Astrocyte of the hippocampus (primary cell): Measurements from ENCODE around the gene BCAR1.

Experiments
- DNase-seq: peaks from one replicate; pipeline ENCODE4 v3.0.0; 2011; ENCODE audit warnings: low read depth, low spot score

The BCAR1 gene

DNA sequence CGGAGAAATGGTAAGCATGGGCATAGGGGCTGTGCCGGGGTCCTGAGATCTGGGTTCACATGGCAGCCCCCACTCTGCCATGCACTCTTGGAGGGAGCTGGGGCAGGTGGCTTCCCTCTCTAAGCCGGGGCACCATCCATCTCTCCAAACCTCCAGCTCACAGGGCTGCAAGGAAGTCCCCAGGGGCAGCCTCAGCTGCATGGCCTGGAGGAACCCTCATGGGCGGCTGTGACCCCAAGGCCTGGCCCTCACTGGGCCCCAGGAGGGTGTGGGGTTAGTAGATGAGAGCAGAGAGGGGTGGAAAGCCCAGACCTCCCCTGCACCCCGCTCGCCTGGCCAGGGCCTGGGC lies 47.0 kb downstream of the BCAR1 start:
- no peak for DNase-seq

DNA sequence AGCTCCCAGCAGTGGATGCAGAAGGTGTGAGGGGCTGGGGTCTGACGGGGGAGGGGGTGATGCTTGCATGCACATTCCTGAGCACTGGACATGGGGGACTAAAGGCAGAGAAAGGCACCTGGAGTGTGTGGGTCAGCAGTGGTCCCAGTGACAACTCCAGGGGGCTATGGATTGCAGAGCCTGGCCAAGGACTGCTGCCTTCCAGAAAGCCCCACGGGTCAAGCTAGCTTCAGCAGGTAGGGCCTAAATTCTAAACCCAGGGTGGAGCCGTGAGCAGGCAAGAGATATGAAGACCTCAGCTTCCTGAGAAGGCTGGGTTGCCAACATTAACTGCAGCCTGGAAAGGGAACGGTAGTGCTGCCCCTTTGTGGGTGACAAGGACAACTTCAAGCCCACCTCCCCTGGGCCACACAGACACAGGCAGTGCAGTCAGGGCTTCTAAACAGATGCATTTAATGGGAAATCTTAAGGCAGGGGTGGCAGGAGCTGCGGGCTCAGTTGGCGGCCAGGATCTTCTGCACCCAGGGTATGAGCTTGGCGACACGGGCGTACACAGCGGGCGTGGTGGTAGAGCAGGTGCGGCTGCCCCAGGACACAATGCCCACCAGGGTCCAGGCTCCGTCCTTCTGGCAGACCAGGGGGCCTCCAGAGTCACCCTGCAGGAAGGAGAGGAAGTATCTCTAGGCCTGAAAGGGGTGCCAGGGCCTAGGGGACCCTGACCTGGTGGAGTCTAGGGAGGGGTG lies 47.6 kb downstream of the BCAR1 start:
- DNase-seq = no peak

DNA sequence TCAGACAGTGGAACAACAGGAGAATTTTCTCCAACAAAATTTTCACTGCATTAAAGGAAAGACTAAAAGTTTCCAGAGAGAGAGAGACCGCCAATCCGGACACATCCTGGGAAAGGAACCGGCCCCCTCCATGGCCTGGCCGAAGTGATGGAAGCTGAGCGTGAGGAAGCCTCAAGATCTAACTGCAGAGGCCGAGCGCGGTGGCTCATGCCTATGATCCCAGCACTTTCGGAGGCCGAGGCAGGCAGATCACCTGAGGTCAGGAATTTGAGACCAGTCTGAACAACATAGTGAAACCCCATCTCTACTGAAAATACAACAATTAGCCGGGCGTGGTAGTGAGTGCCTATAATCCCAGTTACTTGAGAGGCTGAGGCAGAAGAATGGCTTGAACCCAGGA lies 48.3 kb downstream of the BCAR1 start:
- no peak for DNase-seq

DNA sequence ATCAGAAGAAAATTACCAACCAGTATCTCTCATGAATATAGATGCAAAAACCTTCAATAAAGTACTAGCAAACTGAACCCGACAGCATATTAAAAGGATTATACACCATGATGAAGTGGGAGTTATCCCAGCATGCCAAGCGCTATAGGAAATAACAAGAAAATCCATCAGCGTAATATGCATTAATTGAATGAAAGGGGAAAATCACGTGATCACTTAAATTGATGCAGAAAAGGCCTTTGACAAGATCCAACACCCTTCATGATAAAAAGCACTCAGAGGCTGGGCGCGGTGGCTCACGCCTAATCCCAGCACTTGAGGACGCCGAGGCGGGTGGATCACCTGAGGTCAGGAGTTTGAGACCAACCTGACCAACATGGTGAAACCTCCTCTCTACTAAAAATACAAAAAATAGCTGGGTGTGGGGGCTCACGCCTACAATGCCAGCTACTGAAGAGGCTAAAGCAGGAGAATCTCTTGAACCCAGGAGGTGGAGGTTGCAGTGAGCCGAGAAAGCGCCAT lies 49.3 kb downstream of the BCAR1 start:
- no peak for DNase-seq

DNA sequence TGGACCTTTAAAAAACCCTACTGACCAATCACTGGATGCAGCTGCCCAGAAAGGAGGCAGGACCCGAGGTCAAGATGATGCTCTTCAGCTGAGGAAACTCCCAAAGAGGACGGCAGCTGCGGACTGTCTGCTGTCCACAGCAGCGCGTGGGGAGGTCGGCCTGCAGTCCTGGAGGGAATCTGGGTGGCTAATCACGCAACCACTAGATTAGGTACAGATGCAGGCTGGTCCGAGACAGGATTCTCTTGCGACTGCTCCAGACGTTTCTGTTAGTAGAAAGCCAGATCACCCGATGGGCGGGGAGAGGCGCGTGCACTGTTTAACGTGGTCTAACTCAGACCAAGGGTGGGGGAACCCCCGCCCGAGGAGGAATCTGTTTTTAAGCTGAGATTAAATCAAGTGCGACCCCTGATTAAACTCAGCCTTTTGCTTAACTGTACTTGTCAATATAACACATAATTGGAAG lies 53.3 kb downstream of the BCAR1 start:
- no peak for DNase-seq

DNA sequence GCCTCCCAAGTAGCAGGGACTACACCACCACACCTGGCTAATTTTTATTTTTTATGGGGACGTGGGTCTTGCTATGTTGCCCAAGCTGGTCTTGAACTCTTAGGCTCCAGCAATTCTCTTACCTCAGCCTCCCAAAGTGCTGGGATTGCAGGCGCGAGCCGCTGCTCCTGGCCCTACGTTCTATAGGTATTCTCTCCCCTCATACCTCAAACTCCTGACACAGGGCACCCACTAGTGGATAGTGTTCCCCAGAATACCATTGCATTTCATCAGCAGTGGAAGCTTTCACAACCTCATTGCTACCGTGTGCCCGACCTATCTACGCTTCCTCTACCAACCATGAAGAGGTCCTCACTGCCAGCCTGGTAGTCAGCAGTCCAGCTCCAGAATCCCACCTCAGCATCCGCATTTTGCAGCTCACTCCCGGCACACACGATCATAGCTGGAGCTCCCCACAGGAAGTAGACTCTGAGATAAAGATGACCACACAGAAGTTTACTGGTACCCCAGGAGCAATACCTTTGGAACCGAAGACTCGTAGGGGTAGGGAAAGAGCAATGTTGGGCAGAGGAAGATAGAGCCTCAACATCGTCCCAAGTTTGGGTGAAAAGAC lies 53.8 kb downstream of the BCAR1 start:
- no peak for DNase-seq

DNA sequence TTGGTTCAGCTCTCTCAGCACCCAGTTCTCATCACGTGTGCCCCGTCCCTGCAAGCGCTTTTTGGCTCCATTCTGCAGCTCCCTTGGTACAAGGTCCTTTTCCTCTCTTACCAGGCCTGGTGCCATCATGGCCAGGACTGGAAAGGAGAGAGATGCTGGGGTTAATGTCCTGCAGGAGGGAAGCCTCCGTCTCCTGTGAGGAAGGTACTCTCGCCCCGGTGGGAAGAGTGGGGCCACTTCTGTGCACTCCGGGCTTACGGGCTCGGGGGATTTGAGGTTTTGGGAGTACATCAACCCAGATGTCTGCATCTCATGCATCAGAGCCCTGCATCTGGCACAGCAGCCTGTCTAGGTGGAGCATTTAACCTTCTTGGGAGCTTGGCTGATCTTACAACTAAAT lies 54.6 kb downstream of the BCAR1 start:
- DNase-seq = no peak

DNA sequence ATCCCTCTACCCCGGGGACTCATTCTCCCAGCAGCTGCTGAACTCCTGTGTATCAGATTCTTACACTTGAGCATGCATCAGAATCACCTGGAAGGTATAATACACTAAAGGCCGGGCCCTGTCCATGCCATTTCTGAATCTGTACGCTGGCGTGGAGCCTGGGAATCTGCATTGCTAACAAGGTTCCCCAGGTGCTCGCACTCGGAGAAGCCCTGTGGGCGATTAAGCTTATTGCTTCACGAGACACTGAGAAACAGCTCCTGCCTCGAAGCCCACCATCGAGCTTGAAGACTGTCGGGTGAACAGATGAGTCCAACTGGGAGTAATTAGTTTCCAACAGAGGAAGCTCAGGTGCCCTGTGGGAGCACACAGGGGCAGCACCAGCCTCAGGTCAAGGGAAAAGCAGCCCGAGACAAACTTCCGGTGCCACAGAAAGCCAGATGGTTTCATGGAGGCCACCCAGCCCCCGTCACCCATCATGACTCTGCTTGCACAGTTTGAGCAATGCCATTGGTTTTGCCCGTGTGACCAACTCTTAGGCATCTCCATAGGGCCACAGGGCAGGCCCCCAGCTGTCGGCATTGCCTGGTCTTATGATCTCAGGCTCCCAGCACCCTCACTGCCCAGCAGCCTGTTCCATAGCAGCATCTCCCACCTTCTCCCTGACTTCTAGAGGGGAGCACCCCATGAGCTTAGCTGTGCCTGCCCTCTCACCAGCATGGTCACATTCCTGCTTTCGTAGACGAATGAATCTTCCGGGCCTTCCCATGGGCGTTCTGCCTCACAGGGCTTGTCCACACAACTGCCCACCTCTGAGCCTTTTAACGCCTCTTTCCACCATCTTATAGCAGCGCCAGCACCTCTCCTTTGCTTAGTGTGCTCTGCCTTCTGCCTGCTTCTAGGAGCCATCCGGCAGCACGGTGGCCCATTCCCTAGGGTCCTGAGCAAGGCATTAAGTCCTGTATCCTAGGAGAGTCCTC lies 55.3 kb downstream of the BCAR1 start:
- DNase-seq = no peak

DNA sequence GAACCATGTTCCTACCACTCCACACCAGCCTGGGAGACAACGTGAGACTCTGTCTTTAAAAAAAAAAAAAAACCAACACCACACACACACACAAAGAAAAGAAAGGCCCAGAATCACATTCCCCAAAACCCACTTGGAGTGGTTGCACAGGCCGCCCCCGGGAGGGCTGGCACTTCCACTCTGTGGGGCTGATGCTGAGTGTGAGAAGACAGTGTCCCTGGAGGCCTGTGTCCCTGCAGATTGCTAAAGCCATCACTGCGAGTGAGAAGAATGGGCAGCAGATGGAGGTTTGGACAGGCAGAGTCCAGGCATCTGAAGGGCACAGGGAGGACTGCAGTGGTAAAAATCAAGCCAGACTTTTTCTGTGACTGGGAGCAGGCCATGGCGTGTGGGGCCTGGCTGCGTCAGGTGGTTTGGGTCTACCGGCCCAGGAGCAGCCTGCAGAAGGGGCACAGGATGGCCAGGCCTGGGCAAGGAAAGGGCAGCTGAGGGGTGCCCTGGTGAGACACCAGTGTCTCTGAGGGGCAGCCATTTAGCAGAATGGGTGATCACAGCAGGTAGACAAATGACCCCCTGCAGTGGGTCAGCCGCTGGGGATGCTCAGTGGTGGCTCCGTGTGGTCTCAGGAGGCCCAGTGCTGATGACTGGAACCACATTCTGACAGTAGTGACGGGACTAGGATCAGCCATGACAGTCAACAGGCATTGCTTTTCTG lies 57.5 kb downstream of the BCAR1 start:
- no peak for DNase-seq

DNA sequence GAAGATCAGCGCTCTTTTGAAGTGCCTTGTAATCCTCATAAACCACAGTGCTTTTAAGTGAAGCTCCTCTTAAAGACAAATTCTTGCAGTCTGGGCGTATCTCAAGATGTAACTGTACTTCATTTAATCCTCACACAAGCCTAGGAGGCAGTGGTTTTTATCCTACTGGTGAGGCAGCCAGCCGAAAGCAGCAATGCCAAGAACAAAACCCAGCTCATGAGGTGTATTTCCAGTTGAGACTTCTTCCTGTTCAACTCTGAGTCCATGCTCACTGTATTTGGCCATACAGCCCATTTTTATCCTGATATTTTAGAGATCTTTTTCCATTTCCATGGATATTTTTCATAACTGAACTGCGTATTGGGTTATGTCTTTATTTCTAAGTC lies 58.2 kb downstream of the BCAR1 start:
- no peak for DNase-seq

DNA sequence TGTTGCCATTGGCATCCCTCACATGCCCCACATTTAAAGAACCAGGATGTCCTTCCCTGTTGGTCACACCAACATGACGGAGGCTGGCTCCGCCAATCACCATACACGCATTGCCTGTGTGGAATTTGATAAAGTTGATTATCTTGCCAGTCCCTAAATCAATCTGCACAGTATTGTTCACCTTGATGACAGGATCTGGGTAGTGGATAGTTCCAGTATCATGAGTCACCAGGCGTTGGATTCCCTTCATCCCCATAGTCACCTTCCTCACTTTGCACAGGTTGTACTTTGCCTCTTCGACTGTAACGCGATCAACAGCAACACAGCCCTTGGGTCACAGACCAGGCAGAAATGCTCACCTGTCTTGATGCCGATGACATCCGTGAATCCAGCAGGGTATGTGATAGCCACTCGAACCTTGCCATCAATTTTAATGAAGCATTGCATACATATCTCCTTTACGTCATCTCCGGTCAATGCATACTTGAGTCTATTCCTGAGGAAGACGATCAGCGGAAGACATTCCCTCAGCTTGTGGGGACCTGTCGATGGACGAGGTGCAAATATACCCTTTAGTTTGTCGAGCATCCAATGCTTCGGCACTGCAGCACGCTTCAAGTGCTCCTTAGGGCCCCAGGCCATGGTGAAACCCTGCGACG lies 58.7 kb downstream of the BCAR1 start:
- DNase-seq = no peak

DNA sequence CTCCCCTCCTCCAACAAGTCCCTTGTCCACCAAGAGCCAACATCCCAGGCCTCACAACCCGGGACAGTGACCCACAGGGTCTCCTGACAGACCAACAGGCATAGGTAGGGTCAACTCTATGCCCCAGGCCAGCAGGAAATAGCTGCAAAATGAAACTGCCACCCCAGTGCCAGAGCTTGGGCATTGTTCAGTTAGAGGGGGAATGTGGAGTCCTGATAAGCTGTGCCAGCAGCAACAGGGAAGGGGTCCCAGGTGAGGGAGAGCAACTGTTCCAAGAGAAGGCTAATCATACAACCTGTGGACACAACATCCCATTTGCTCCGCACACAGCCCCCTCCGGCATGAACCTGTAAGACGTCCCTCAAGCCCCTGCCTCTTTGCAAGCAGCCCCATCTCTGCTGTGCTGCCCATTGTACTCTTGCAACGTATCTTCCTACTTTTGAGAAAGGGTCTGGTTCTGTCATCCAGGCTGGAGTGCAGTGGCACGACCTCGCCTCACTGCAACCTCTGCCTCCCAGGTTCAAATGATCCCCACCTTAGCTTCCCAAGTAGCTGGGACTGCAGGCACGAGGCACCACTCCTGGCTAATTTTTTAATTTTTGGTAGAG lies 61.7 kb downstream of the BCAR1 start:
- DNase-seq = no peak

DNA sequence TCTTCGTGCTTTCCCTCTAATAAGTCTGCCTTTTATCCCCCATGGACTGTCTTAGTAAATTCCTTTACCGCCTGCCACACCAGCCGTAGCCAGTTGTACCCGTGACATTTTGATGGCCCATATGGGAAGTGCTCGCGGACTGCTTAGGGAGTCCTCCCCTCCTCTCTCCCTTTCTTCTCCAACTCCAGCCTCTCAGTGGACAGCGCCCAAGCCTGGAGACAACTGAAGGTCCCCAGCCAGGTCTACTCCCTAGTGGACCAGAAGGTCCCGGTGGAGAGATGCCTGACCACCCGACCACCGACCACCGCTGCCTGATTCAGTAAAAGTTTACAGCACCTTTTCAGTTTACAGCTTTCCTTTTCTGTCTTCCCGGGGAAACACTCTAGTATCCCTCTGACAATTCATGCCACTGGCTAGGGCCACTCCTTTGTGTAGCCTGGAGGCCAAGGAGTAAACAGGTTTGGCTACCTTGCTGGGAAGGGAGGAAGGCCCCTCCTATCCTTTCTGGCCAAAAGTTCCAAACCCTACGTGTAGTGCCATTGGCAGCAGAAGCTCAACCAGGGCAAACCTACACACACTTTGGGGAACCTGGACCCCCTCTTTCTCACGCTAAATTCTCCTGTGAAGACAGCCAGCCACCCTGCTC lies 62.5 kb downstream of the BCAR1 start:
- DNase-seq = no peak

DNA sequence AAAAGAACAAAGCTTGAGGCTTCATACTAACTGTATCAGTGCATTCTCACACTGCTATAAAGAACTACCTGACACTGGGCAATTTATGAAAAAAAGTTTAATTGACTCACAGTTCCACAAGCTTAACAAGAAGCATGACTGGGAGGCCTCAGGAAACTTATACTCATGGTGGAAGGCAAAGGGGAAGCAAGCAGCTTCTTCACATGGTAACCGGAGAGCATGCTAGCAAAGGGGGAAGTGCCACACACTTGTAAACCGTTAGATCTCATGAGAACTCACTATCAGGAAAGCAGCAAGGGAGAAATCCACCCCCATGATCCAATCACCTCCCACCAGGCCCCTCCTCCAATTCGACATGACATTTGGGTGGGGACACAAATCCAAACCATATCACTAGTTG lies 69.8 kb downstream of the BCAR1 start:
- no peak for DNase-seq

DNA sequence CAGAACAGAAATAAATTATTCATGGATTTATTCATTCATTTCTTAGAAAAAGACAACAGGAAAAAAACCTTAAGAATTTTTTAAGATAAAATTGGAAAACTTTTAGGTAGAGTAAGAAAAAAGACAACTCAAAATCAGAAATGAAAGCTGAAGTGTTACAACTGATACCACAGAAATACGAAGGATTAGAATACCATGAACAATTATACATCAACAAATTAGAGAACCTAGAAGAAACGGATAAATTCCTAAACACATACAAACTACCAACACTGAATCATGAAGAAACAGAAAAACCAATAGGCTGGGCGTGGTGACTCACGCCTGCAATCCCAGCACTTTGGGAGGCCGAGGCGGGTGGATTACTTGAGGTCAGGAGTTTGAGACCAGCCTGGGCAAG lies 72.2 kb downstream of the BCAR1 start:
- no peak for DNase-seq
